Inferior parietal cortex (tissue), 1 donor: Measurements from ENCODE around the gene INO80D.
"Not testable (repeated sequence)": the region's sequence is repeated elsewhere in the genome, so short reads cannot be mapped to it uniquely, and the experiment has no call there.

ENCODE experiments used
- DNase-seq: peaks from one replicate; pipeline ENCODE4 v3.0.0-alpha.2; 2016; ENCODE audit errors: extremely low spot score

INO80D gene

DNA sequence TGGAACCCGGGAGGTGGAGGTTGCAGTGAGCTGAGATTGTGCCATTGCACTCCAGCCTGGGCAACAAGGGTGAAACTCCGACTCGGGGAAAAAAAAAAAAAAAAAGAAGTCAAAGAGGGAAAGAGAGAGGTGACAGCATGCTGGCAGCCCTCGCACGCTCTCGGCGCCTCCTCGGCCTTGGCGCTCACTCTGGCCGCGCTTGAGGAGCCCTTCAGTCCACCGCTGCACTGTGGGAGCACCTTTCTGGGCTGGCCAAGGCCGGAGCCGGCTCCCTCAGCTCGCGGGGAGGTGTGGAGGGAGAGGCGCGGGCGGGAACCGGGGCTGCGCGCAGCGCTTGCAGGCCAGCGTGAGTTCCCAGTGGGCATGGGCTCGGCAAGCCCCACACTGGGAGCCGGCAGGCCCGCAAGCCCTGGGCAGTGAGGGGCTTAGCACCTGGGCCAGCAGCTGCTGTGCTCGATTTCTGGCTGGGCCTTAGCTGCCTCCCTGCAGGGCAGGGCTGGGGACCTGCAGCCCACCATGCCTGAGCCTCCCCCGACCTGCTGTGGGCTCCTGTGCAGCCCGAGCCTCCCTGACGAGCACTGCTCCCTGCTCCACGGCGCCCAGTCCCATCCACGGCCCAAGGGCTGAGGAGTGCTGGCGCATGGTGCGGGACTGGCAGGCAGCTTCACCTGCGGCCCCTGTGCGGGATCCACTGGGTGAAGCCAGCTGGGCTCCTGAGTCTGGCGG, 108.9 kb downstream of the INO80D start:
- DNase-seq, result not testable (repeated sequence)

GRCh38 chr2:205976120-205976814, 109.7 kb downstream of the INO80D start:
- no peak for DNase-seq

DNA sequence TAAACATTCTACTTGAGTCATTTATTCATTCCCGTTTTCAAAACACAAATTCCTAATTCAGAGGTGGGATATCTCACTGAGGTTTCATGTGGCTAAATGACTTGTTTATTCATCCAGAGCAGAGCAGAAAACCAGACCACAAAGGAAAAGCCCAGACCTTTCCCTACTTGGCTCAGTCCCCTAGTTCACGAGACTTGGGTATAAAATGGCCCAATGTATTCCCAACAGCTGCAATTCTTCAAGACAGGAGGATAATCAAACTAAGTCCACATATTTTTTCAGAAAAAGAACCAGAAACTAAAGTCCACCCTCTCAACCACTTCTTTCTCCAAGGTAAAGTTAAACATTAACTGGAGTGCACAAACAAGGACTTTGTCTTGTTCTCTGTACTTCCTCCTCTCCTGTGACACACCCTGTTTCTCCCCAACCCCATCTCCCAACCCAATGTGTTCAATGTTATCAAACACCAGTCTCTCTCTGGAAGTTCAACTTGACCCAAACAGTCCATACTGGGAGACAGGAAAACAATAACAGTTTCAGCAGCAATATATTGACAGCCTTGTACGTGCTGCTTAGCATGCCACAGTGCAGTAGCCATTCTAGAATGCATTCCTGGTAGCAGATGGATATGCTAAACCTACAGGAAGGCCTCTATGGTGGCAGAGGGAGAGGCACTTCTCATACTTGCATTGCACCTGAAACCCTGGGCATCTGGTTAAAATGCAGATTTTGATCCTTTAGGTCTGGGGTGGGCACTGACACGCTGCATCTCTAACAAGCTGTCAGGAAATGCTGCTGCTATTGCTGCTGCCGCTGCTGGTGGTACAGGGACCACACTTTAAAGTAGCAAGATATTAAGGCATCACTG, 110.7 kb downstream of the INO80D start:
- no peak for DNase-seq

GRCh38 chr2:205972113-205972512, 113.9 kb downstream of the INO80D start:
- DNase-seq, result no peak

DNA sequence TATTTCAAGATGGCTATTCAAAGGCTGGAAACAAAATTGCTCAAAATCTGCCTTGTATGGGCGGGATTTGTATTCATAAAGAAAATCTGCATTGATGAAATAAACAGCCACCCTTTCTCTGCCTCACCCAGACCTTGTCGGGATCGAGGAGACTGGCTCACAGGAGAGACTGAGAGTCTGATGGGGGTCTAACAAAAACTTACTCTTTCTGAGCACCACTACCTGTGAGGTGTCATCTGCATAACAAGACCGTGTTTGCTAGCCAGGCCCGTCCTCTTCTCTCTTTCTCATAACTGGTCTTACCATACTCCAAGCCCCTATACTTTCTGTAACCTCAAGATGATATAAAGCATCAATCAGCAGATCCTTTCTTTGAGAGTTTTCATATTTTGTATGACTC, 115.6 kb downstream of the INO80D start:
- no peak for DNase-seq

- DNase-seq, result no peak
Observed at GRCh38 chr2:205969584-205969983, 116.4 kb downstream of the INO80D start.

DNA sequence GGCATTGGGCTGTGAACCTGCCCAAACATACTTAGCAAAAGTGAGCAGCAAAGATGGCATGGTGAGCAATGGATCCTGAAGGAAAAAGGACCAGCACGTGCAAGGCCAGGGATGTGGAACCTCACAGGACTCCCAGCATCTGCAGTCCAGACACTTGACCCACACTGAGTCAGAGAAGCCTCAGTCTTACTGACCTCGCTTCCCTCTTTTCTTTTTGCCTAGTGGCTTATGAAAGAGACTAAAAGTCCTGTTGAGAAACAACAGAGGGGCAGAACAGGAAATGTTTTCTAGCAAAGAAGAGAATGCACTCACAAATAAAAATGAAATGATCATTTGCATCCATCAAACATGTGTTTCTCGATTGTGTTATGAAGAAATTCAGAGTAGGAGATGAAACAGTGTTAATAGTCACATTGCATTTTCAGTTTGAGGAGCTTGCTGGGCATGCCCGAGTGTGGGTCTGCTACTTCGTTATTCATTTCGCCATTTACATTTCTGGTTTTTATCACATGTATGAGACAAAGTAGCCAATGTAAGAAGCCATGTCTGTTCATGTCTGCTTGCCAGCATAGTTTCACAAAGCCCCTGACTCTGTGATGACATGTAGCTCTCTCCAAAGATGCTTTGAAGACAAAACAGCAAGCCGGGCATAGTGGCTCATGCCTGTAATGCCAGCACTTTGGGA, 118.4 kb downstream of the INO80D start:
- no peak for DNase-seq

GRCh38 chr2:205965707-205966106, 120.3 kb downstream of the INO80D start:
- DNase-seq, result no peak

- DNase-seq, result no peak
Observed at GRCh38 chr2:205964111-205964761, 121.7 kb downstream of the INO80D start.

GRCh38 chr2:205959521-205959920, 126.5 kb downstream of the INO80D start:
- no peak for DNase-seq

GRCh38 chr2:205957452-205958154, 128.4 kb downstream of the INO80D start:
- no peak for DNase-seq

DNA sequence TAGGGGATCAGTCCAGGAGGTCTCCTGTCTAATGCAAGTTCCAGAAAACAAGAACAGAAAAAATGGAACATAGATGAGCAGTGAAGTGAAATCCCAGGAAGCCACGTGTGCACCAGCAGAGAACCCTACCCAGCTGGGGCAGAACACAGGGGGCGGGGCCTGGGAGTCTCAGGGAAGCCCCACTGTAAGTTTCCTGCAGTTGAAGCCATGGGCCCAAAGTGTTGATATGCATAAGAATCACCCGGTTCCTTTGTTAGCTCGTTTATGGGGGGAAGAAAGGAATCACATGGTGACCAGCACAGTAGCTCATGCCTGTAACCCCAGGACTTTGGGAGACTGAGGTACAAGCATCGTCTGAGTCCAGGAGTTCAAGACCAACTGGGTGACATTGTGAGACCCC, 131.3 kb downstream of the INO80D start:
- DNase-seq, result no peak

- no peak for DNase-seq
Observed at GRCh38 chr2:205952282-205952681, 133.7 kb downstream of the INO80D start.

- no peak for DNase-seq
Observed at GRCh38 chr2:205948883-205949282, 137.1 kb downstream of the INO80D start.

DNA sequence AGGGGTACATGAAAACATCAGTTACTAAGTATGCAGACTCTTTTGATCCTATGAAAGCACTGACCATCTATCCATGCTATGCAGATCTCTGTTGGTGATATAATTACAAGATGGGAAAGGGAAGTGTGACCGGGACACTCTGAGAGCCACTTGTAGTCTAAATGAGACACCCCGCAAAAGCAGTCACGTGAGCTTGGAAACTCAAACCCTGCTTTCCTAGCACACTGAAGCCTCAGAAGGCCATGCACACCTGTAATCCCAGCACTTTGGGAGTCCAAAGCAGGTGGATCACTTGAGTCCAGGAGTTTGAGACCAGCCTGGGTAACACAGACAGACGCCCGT, 137.5 kb downstream of the INO80D start:
- DNase-seq, result no peak

DNA sequence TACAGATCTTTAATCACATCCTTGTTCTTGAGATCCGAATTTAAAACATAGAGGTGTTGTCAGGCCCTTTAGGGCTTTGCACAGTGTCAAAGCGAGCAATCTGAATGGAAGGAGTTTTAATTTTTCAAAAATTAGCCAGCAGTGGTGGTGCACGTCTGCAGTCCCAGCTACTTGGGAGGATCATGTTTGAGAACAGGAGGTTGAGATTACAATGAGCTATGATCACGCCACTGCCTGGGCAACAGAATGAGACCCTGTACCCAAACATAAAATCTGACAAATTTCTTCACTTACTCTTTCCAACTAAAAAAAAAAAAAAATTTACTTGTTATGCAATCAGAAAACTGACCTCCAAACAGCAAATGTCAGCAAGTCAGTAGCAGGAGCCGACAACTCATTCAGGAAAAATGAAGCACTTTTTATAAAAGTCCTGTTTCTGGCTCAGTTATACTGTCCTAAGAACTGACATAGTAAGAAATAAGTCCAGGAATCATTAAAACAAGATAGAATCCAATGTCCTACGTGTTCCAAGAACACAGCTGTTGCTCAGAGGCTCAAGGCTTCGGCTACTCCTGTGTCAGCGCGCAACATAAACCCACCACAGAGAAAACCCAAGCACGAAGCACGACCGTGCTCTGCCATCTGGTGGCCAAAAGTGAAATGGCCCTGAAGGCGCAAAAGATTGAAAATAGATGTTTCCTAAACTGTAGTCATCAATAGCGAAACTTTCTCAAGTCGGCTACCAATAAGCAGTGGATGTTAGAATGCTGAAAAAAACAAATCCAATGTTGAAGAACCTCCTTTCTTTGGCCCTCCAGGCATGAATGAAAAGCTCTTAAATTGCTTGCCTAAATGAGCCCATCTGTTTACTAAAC, 138.1 kb downstream of the INO80D start:
- DNase-seq, result peak; percentile 77

GRCh38 chr2:205946226-205946625, 139.7 kb downstream of the INO80D start:
- DNase-seq, result no peak
